Endothelial cell of umbilical vein (primary cell): Measurements from ENCODE around the gene TNFAIP8. TPM values are rescaled to one million over a fixed set of nuclear protein-coding genes. Genes with fewer than 3 reads are reported as not detected.
A peak's percentile ranks its signal among the peaks of the same experiment; 100 is the strongest.
"Not testable (repeated sequence)": the region's sequence is repeated elsewhere in the genome, so short reads cannot be mapped to it uniquely, and the experiment has no call there.

Experiments used
- BruUV-seq: library from RNA; stranded (reverse); fragments of 400-500 nt; replicated peaks from 2 replicates; lab custom pipeline; 2021; lab: Mats Ljungman, UMichigan
- CTCF ChIA-PET: fragments of 300-600, 350-600 bp; sonication (Branson Sonifier 250); formaldehyde crosslinking; loops from one replicate; lab custom pipeline; 2021; ENCODE audit warnings: antibody characterized with exemption, inconsistent platforms; lab: Charles Lee
- POLR2A ChIA-PET: fragments of 300-600, 350-600 bp; sonication (Branson Sonifier 250); formaldehyde crosslinking; loops from one replicate; lab custom pipeline; 2021; ENCODE audit warnings: antibody characterized with exemption, inconsistent platforms; lab: Charles Lee
- DNase-seq: peaks from one replicate; pipeline ENCODE4 v3.0.0-alpha.2; 2011; ENCODE audit warnings: low read depth, low spot score
- FAIRE-seq: peaks from 2 replicates; lab custom pipeline; 2011; peaks lifted over from hg19 to GRCh38; lab: Jason Lieb, UNC
- H2AFZ ChIP-seq: 2 replicates; pipeline ENCODE4 v1.6.0; 2012; ENCODE audit warnings: low read depth, low read length, control low read depth, inconsistent platforms
- H3K27ac ChIP-seq: 2 replicates; pipeline ENCODE4 v1.5.1; 2011; ENCODE audit warnings: low read depth, mild to moderate bottlenecking, control low read depth, low read length, moderate library complexity; ENCODE audit not compliant: insufficient read depth
- H3K27me3 ChIP-seq, 2 experiments: 2 replicates each; pipeline versions ENCODE4 v1.6.0 to v1.6.1; 2011; ENCODE audit warnings: low read length in 2 of 2, mixed read lengths in 1 of 2; ENCODE audit not compliant: control insufficient read depth in 2 of 2, insufficient read depth in 2 of 2
- H3K36me3 ChIP-seq, 2 experiments: 2 replicates in 1 of 2; 3 replicates in 1 of 2; pipeline ENCODE4 v1.5.1; 2011; ENCODE audit warnings: low read length in 2 of 2, mild to moderate bottlenecking in 1 of 2, moderate library complexity in 1 of 2; ENCODE audit not compliant: control insufficient read depth in 2 of 2, insufficient read depth in 2 of 2; ENCODE audit errors: extremely low read depth in 1 of 2
- H3K4me1 ChIP-seq: 3 replicates; pipeline ENCODE4 v1.5.1; 2011; ENCODE audit warnings: mild to moderate bottlenecking, low read length; ENCODE audit not compliant: control insufficient read depth, insufficient read depth; ENCODE audit errors: extremely low read depth
- H3K4me2 ChIP-seq: 2 replicates; pipeline ENCODE4 v1.6.1; 2011; ENCODE audit warnings: low read length, control low read depth, mixed read lengths; ENCODE audit not compliant: insufficient read depth
- H3K4me3 ChIP-seq, 3 experiments: fragments of 200-600 bp in 1 of 3; sonication (generic), shearing (Covaris generic) in 1 of 3; replicated peaks in 1 of 3; 2 replicates each; pipeline ENCODE4 v1.5.1; 2011 to 2016; ENCODE audit warnings: control low read depth in 3 of 3, low read length in 3 of 3, mild to moderate bottlenecking in 2 of 3, inconsistent platforms in 1 of 3, low read depth in 1 of 3, moderate library complexity in 1 of 3; ENCODE audit not compliant: insufficient read depth in 1 of 3
- H3K79me2 ChIP-seq: 2 replicates; pipeline ENCODE4 v1.6.0; 2012; ENCODE audit warnings: low read length, inconsistent platforms; ENCODE audit not compliant: control insufficient read depth, insufficient read depth
- H3K9ac ChIP-seq: replicated peaks from 2 replicates; pipeline ENCODE3; 2011; ENCODE audit warnings: low read length, control low read depth; ENCODE audit not compliant: insufficient read depth; ENCODE audit errors: extremely low read depth
- H3K9me1 ChIP-seq: replicated peaks from 3 replicates; pipeline ENCODE4 v1.6.0; 2011; ENCODE audit warnings: mild to moderate bottlenecking, low read length; ENCODE audit not compliant: control insufficient read depth, insufficient read depth; ENCODE audit errors: extremely low read depth
- H3K9me3 ChIP-seq: replicated peaks from 2 replicates; pipeline ENCODE4 v1.5.1; 2012; ENCODE audit warnings: low read length, inconsistent platforms; ENCODE audit not compliant: control insufficient read depth, insufficient read depth
- H4K20me1 ChIP-seq: replicated peaks from 2 replicates; pipeline ENCODE3; 2011; ENCODE audit warnings: mild to moderate bottlenecking, low read length; ENCODE audit not compliant: control insufficient read depth, insufficient read depth; ENCODE audit errors: extremely low read depth
- CTCF ChIP-seq, 2 donors: IDR thresholded peaks; 1 replicate in 1 of 2; 2 replicates in 1 of 2; pipeline ENCODE4 v1.5.1; 2011; ENCODE audit warnings: low read length in 2 of 2, mild to moderate bottlenecking in 2 of 2, moderate library complexity in 2 of 2, control low read depth in 1 of 2, inconsistent platforms in 1 of 2, low read depth in 1 of 2; ENCODE audit not compliant: insufficient read depth in 1 of 2; ENCODE audit errors: extremely low read depth in 1 of 2
- EZH2 ChIP-seq: IDR thresholded peaks from 2 replicates; pipeline ENCODE4 v1.6.1; 2012; ENCODE audit warnings: borderline replicate concordance, low read depth, mild to moderate bottlenecking, moderate library complexity, low read length, inconsistent platforms; ENCODE audit not compliant: severe bottlenecking
- FOS ChIP-seq: IDR thresholded peaks from 2 replicates; pipeline ENCODE4 v1.6.1; 2011; ENCODE audit warnings: mild to moderate bottlenecking, low read length, moderate library complexity, borderline replicate concordance; ENCODE audit not compliant: insufficient read depth
- GATA2 ChIP-seq: IDR thresholded peaks from 2 replicates; pipeline ENCODE4 v1.7.0; 2011; ENCODE audit warnings: low read depth, mild to moderate bottlenecking, moderate library complexity, mixed read lengths, low read length; ENCODE audit not compliant: insufficient read length, insufficient read depth
- JUN ChIP-seq: IDR thresholded peaks from 2 replicates; pipeline ENCODE4 v1.6.1; 2011; ENCODE audit warnings: borderline replicate concordance, low read depth; ENCODE audit not compliant: insufficient read length, insufficient read depth
- MAX ChIP-seq: IDR thresholded peaks from 2 replicates; pipeline ENCODE4 v1.6.1; 2011; ENCODE audit not compliant: insufficient read depth, insufficient read length
- MYC ChIP-seq: IDR thresholded peaks from one replicate; pipeline ENCODE4 v1.6.1; 2011; ENCODE audit warnings: mild to moderate bottlenecking, low read depth, low read length
- POLR2A ChIP-seq: IDR thresholded peaks from 2 replicates; pipeline ENCODE4 v1.6.1; 2012; ENCODE audit warnings: low read depth, mild to moderate bottlenecking, control low read depth, low read length
- POLR2AphosphoS5 ChIP-seq: IDR thresholded peaks from 2 replicates; pipeline ENCODE4 v1.6.1; 2012; ENCODE audit warnings: low read depth, mild to moderate bottlenecking, control low read depth, low read length, moderate library complexity; ENCODE audit not compliant: insufficient read depth
- dilution Hi-C: fragments of 300-500 bp; cut with MboI; formaldehyde crosslinking; loops from one replicate; pipeline ENCODE4 v1.15.0; 2019; ENCODE audit warnings: low sequenced_read_pairs; ENCODE audit not compliant: extremely low pct_ligation_motif_present
- intact Hi-C: fragments of 100-400 bp; cut with micrococcal nuclease; formaldehyde crosslinking; loops from one replicate; pipeline ENCODE4 v1.10.0; 2022
- polyA plus RNA-seq, 4 experiments: library from polyadenylated mRNA; depleted of rRNA in 3 of 4; stranded (reverse) in 3 of 4; unstranded in 1 of 4; fragments of >200 nt; gene quantifications; 2 replicates each; pipeline versions ENCODE4 v1.2.1 to v1.2.3, GENCODE V29; 2011 to 2012; ENCODE audit warnings: missing spikeins in 1 of 4
- total RNA-seq: library from RNA; stranded (reverse); gene quantifications from 2 replicates; pipeline ENCODE4 v1.2.3, GENCODE V29; 2021

Gene TNFAIP8
- total and polyA plus RNA-seq, 2 donors (not counting 3 experiments of a cell fraction or from before 2014, with no cell fraction given): 4.7 to 7.4 TPM

- Histone ChIP-seq H3K27me3 (peaks cover 0 to 10% of the 10 kb centered on the region in 2 experiments), H3K4me1 (no peaks in the 10 kb centered on the region), H2AFZ (no peak overlapping the region), H3K4me3 (no peak overlapping the region), H3K9me3 (no peaks in the 10 kb centered on the region), H3K9ac (no peak overlapping the region), H4K20me1 (no peaks in the 10 kb centered on the region), H3K4me2 (no peak overlapping the region), H3K36me3 (no peaks in the 10 kb centered on the region), H3K79me2 (no peaks in the 10 kb centered on the region), H3K9me1 (no peaks in the 10 kb centered on the region), H3K27ac (no peak overlapping the region)
- DNase-seq (no peak), FAIRE-seq (no peak)
- ChIA-PET POLR2A (no interaction called here), CTCF (no interaction called here)
- BruUV-seq: no TSS peak
- dilution Hi-C loops: no loop called here
- intact Hi-C loops: no loop called here
- TF ChIP-seq EZH2 (no peak), GATA2 (no peak), POLR2A (no peak), FOS (no peak), JUN (no peak), CTCF (IDR thresholded peaks at IDR 0.05; ENCODE audit: extremely low read depth in 1 of 2, insufficient read depth in 1 of 2, low read depth in 1 of 2, low read length in 2 of 2) (no peak), MYC (no peak), MAX (no peak), POLR2AphosphoS5 (no peak)
These were observed 71.2 kb downstream of the TNFAIP8 start for GRCh38 chr5:119427060-119427459.

- dilution Hi-C loops, H3K4me3 ChIP-seq, H3K9me1 ChIP-seq, BruUV-seq, H3K9ac ChIP-seq, H3K79me2 ChIP-seq, H3K4me2 ChIP-seq, POLR2A ChIA-PET, H3K27me3 ChIP-seq, H4K20me1 ChIP-seq, CTCF ChIA-PET, intact Hi-C loops, FAIRE-seq, H2AFZ ChIP-seq, H3K36me3 ChIP-seq, H3K27ac ChIP-seq, H3K9me3 ChIP-seq, H3K4me1 ChIP-seq: not testable (repeated sequence)
- DNase-seq: peak; percentile 6
These were observed 71.8 kb downstream of the TNFAIP8 start for GRCh38 chr5:119427596-119427995.

GRCh38 chr5:119428166-119428565 is 72.3 kb downstream of the TNFAIP8 start:
- H4K20me1 ChIP-seq, BruUV-seq, H3K79me2 ChIP-seq, POLR2A ChIA-PET, intact Hi-C loops, H2AFZ ChIP-seq, H3K9me3 ChIP-seq, H3K9me1 ChIP-seq, H3K27me3 ChIP-seq, H3K4me1 ChIP-seq, DNase-seq, H3K4me2 ChIP-seq, dilution Hi-C loops, H3K36me3 ChIP-seq, H3K4me3 ChIP-seq, FAIRE-seq, H3K9ac ChIP-seq, H3K27ac ChIP-seq: not testable (repeated sequence)
- CTCF ChIA-PET: interaction anchor here (1.5 kb wide), 1 partner anchor 440 kb away, joined by 3 read pairs; the partner anchor contains the start of gene DTWD2
